WTC11 (cell line): ENCODE results near the gene FAM76A. TPM values are rescaled to one million over a fixed set of nuclear protein-coding genes. Genes with fewer than 3 reads are reported as not detected.

Experiments used
- ATAC-seq: fragments of 200-7000 bp; cut with Tn5 transposase; 2 replicates; pipeline ENCODE4 v1.10.0; 2021; ENCODE audit warnings: mild to moderate bottlenecking, moderate library complexity
- CTCF ChIA-PET: fragments of 300-600 bp; sonication (Branson Sonifier 250); formaldehyde crosslinking; loops from one replicate; lab custom pipeline; 2021; ENCODE audit warnings: antibody characterized with exemption; lab: Charles Lee
- POLR2A ChIA-PET: fragments of 350-600 bp; sonication (Branson Sonifier 250); formaldehyde crosslinking; loops from one replicate; lab custom pipeline; 2021; ENCODE audit warnings: antibody characterized with exemption; lab: Charles Lee
- DNase-seq: peaks from one replicate; pipeline ENCODE4 v3.0.0; 2021; ENCODE audit warnings: low spot score
- H3K27ac Mint-ChIP-seq: 2 replicates; pipeline ENCODE4 v1.8.0; 2021; ENCODE audit warnings: mixed read lengths
- H3K27me3 Mint-ChIP-seq: 2 replicates; pipeline ENCODE4 v1.8.0; 2021; ENCODE audit warnings: low read depth, mild to moderate bottlenecking, moderate library complexity, mixed read lengths
- H3K36me3 Mint-ChIP-seq: 2 replicates; pipeline ENCODE4 v1.8.0; 2021; ENCODE audit warnings: mixed read lengths
- H3K4me1 Mint-ChIP-seq: 2 replicates; pipeline ENCODE4 v1.8.0; 2022; ENCODE audit warnings: mixed read lengths
- H3K4me3 Mint-ChIP-seq: 2 replicates; pipeline ENCODE4 v1.8.0; 2021; ENCODE audit warnings: mild to moderate bottlenecking, moderate library complexity, mixed read lengths
- H3K9me3 Mint-ChIP-seq: 2 replicates; pipeline ENCODE4 v1.8.0; 2021; ENCODE audit warnings: mixed read lengths
- FOXK1 ChIP-seq: sonication (generic); formaldehyde crosslinking; IDR thresholded peaks from 2 replicates; pipeline ENCODE4 v1.8.0; 2022; ENCODE audit warnings: mild to moderate bottlenecking, moderate library complexity, missing genetic modification reagents
- GRHL2 ChIP-seq: fragments of 250-450 bp; sonication (Bioruptor Pico); IDR thresholded peaks from 2 replicates; pipeline ENCODE4 v1.8.0; 2022; ENCODE audit warnings: mild to moderate bottlenecking, moderate library complexity; ENCODE audit not compliant: insufficient replicate concordance, severe bottlenecking
- HMGA2 ChIP-seq: fragments of 250-450 bp; sonication (Bioruptor Pico); IDR thresholded peaks from 2 replicates; pipeline ENCODE4 v1.4.0; 2021; ENCODE audit warnings: mild to moderate bottlenecking, moderate library complexity
- JUN ChIP-seq: sonication (generic); formaldehyde crosslinking; IDR thresholded peaks from 2 replicates; pipeline ENCODE4 v1.8.0; 2023; ENCODE audit warnings: mild to moderate bottlenecking, missing genetic modification reagents
- RELA ChIP-seq: sonication (generic); formaldehyde crosslinking; IDR thresholded peaks from 2 replicates; pipeline ENCODE4 v1.8.1; 2022; ENCODE audit warnings: missing genetic modification reagents, mild to moderate bottlenecking, borderline replicate concordance
- SMAD3 ChIP-seq: sonication (generic); formaldehyde crosslinking; IDR thresholded peaks from 2 replicates; pipeline ENCODE4 v1.8.0; 2022; ENCODE audit warnings: missing genetic modification reagents, mild to moderate bottlenecking, borderline replicate concordance
- USF2 ChIP-seq: sonication (generic); formaldehyde crosslinking; IDR thresholded peaks from 2 replicates; pipeline ENCODE4 v1.8.1; 2023; ENCODE audit warnings: mild to moderate bottlenecking, missing genetic modification reagents, moderate library complexity
- ZBTB21 ChIP-seq: sonication (generic); formaldehyde crosslinking; IDR thresholded peaks from 2 replicates; pipeline ENCODE4 v1.8.1; 2023; ENCODE audit warnings: mild to moderate bottlenecking, missing genetic modification reagents, borderline replicate concordance
- ZMAT4 ChIP-seq: fragments of 250-450 bp; sonication (Bioruptor Pico); IDR thresholded peaks from 2 replicates; pipeline ENCODE4 v1.9.0; 2021; ENCODE audit warnings: mild to moderate bottlenecking
- ZNF219 ChIP-seq: sonication (generic); formaldehyde crosslinking; IDR thresholded peaks from 2 replicates; pipeline ENCODE4 v1.8.0; 2023; ENCODE audit warnings: missing genetic modification reagents, mild to moderate bottlenecking, borderline replicate concordance
- ZNF416 ChIP-seq: fragments of 250-450 bp; sonication (Bioruptor Pico); IDR thresholded peaks from 2 replicates; pipeline ENCODE4 v1.9.0; 2021; ENCODE audit warnings: mild to moderate bottlenecking, inconsistent platforms
- ZNF512 ChIP-seq: sonication (generic); formaldehyde crosslinking; IDR thresholded peaks from 2 replicates; pipeline ENCODE4 v1.8.1; 2022; ENCODE audit warnings: missing genetic modification reagents, borderline replicate concordance
- ZSCAN18 ChIP-seq: fragments of 250-450 bp; sonication (Bioruptor Pico); IDR thresholded peaks from 2 replicates; pipeline ENCODE4 v2.1.2; 2022; ENCODE audit warnings: mild to moderate bottlenecking, moderate library complexity
- total RNA-seq: library from RNA; stranded (reverse); gene quantifications from 3 replicates; pipeline ENCODE4 v1.2.3, GENCODE V29; 2021
- TF ChIP-seq, protein P1 (sequence below): sonication (generic); formaldehyde crosslinking; conservative IDR thresholded peaks from 2 replicates; pipeline ENCODE4 v1.8.1; 2023; ENCODE audit warnings: mild to moderate bottlenecking, low read depth, missing genetic modification reagents, moderate library complexity
- TF ChIP-seq, protein P2 (sequence below): sonication (generic); formaldehyde crosslinking; IDR thresholded peaks from 2 replicates; pipeline ENCODE4 v1.8.1; 2023; ENCODE audit warnings: mild to moderate bottlenecking, moderate library complexity, missing genetic modification reagents

The FAM76A gene
- total RNA-seq, 1 experiment from 2014 or later = 14.5 TPM

GRCh38 chr1:27809883-27810282, 84.1 kb downstream of the FAM76A start:
- POLR2A ChIA-PET = no interaction called here
- H3K27ac Mint-ChIP-seq = no peak overlapping the region
- no peak overlapping the region for H3K4me3 Mint-ChIP-seq
- H3K27me3 Mint-ChIP-seq = no peaks in the 10 kb centered on the region
- no peak for ATAC-seq
- H3K9me3 Mint-ChIP-seq = no peaks in the 10 kb centered on the region
- TF ChIP-seq ZNF416 (CRISPR knock-in tag) (no peak), ZMAT4 (CRISPR knock-in tag) (no peak), RELA (CRISPR knock-in tag) (no peak), ZSCAN18 (CRISPR knock-in tag) (no peak), JUN (CRISPR knock-in tag) (no peak), SMAD3 (CRISPR knock-in tag) (no peak), USF2 (CRISPR knock-in tag) (no peak), GRHL2 (no peak), ZBTB21 (CRISPR knock-in tag) (no peak)
- TF ChIP-seq, protein P1, sequence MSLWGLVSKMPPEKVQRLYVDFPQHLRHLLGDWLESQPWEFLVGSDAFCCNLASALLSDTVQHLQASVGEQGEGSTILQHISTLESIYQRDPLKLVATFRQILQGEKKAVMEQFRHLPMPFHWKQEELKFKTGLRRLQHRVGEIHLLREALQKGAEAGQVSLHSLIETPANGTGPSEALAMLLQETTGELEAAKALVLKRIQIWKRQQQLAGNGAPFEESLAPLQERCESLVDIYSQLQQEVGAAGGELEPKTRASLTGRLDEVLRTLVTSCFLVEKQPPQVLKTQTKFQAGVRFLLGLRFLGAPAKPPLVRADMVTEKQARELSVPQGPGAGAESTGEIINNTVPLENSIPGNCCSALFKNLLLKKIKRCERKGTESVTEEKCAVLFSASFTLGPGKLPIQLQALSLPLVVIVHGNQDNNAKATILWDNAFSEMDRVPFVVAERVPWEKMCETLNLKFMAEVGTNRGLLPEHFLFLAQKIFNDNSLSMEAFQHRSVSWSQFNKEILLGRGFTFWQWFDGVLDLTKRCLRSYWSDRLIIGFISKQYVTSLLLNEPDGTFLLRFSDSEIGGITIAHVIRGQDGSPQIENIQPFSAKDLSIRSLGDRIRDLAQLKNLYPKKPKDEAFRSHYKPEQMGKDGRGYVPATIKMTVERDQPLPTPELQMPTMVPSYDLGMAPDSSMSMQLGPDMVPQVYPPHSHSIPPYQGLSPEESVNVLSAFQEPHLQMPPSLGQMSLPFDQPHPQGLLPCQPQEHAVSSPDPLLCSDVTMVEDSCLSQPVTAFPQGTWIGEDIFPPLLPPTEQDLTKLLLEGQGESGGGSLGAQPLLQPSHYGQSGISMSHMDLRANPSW (CRISPR knock-in tag) = no peak
- TF ChIP-seq, protein P2, sequence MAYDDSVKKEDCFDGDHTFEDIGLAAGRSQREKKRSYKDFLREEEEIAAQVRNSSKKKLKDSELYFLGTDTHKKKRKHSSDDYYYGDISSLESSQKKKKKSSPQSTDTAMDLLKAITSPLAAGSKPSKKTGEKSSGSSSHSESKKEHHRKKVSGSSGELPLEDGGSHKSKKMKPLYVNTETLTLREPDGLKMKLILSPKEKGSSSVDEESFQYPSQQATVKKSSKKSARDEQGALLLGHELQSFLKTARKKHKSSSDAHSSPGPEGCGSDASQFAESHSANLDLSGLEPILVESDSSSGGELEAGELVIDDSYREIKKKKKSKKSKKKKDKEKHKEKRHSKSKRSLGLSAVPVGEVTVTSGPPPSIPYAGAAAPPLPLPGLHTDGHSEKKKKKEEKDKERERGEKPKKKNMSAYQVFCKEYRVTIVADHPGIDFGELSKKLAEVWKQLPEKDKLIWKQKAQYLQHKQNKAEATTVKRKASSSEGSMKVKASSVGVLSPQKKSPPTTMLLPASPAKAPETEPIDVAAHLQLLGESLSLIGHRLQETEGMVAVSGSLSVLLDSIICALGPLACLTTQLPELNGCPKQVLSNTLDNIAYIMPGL (CRISPR knock-in tag) = no peak
- TF ChIP-seq, all 79 proteins: peak for 0
- Mint-ChIP-seq H3K4me1 (peaks cover 14% of the 10 kb centered on the region), H3K36me3 (no peaks in the 10 kb centered on the region)
- no peak for DNase-seq
- CTCF ChIA-PET = no interaction called here

- DNase-seq = no peak
- no peaks in the 10 kb centered on the region for H3K36me3 Mint-ChIP-seq
- ChIA-PET CTCF (interaction anchor here (0.6 to 0.7 kb wide), 2 partner anchors 19 to 44 kb away, joined by 6 to 8 read pairs; partner anchors contain the start of gene PPP1R8), POLR2A (no interaction called here)
- H3K9me3 Mint-ChIP-seq = no peaks in the 10 kb centered on the region
- H3K4me3 Mint-ChIP-seq = no peak overlapping the region
- no peaks in the 10 kb centered on the region for H3K27me3 Mint-ChIP-seq
- TF ChIP-seq HMGA2 (CRISPR knock-in tag) = no peak
- TF ChIP-seq FOXK1 (CRISPR knock-in tag) = no peak
- no peak for TF ChIP-seq ZNF219 (CRISPR knock-in tag)
- TF ChIP-seq ZNF512 (CRISPR knock-in tag) = no peak
- TF ChIP-seq ZNF416 (CRISPR knock-in tag) = no peak
- H3K27ac Mint-ChIP-seq = peak overlapping the region; percentile 46; the same call in 1 of the 2 replicates
- ATAC-seq = no peak
- H3K4me1 Mint-ChIP-seq = peaks cover 9% of the 10 kb centered on the region
Observed at GRCh38 chr1:27811741-27812500, 86.2 kb downstream of the FAM76A start.

Other genes with a start within 250 kb of the FAM76A start
- 90.1 to 104 TPM (median 92.8 TPM) in 3 replicates for gene WASF2, start 235.8 kb upstream of the FAM76A start, total RNA-seq
- 31.6 to 49.0 TPM (median 32.6 TPM) in 3 replicates for gene AHDC1, start 121.8 kb upstream of the FAM76A start, total RNA-seq
- 0.30 to 0.77 TPM (median 0.46 TPM) in 3 replicates for gene FGR, start 90.8 kb upstream of the FAM76A start, total RNA-seq
- 4.5 to 9.4 TPM (median 6.4 TPM) in 3 replicates for gene IFI6, start 53.8 kb upstream of the FAM76A start, total RNA-seq
- 10.1 to 10.8 TPM (median 10.3 TPM) in 3 replicates for gene STX12, start 47.3 kb downstream of the FAM76A start, total RNA-seq
- gene PPP1R8, start 104.8 kb downstream of the FAM76A start, total RNA-seq = 39.5 to 43.0 TPM (median 41.9 TPM) in 3 replicates
- gene THEMIS2, start 146.6 kb downstream of the FAM76A start, total RNA-seq = 12.7 to 13.0 TPM (median 12.9 TPM) in 3 replicates
- gene RPA2, start 188.6 kb downstream of the FAM76A start, total RNA-seq = 40.9 to 53.4 TPM (median 48.8 TPM) in 3 replicates
- 25.9 to 31.6 TPM (median 26.5 TPM) in 3 replicates for gene SMPDL3B, start 209.0 kb downstream of the FAM76A start, total RNA-seq
- gene XKR8, start 234.0 kb downstream of the FAM76A start, total RNA-seq = 15.0 to 16.4 TPM (median 15.5 TPM) in 3 replicates